Common myeloid progenitor, CD34-positive (primary cell): Measurements from ENCODE around the gene BBX.

Experiments used
- CTCF ChIA-PET: fragments of 350-600 bp; sonication (Branson Sonifier 250); formaldehyde crosslinking; loops from one replicate; lab custom pipeline; 2021; ENCODE audit warnings: antibody characterized with exemption; lab: Charles Lee
- POLR2A ChIA-PET: fragments of 350-600 bp; sonication (Branson Sonifier 250); formaldehyde crosslinking; loops from one replicate; lab custom pipeline; 2021; ENCODE audit warnings: antibody characterized with exemption; lab: Charles Lee
- DNase-seq, 3 donors: peaks; one replicate each; pipeline versions ENCODE4 v3.0.0 to v3.0.0-alpha.2; 2013
- H3K27ac ChIP-seq, 2 experiments: 1 replicate in 1 of 2; 2 replicates in 1 of 2; pipeline ENCODE4 v1.7.0; 2013; ENCODE audit warnings: inconsistent platforms in 2 of 2, low read length in 2 of 2, mild to moderate bottlenecking in 2 of 2, low read depth in 1 of 2, moderate library complexity in 1 of 2; ENCODE audit not compliant: severe bottlenecking in 2 of 2, insufficient read depth in 1 of 2, poor library complexity in 1 of 2
- H3K27me3 ChIP-seq, 5 experiments: replicated peaks in 2 of 5; 1 replicate in 3 of 5; 2 replicates in 2 of 5; pipeline versions ENCODE4 v1.6.1 to v1.7.0; 2013; ENCODE audit warnings: low read length in 4 of 5, mild to moderate bottlenecking in 2 of 5, moderate library complexity in 2 of 5, inconsistent platforms in 1 of 5; ENCODE audit not compliant: insufficient read depth in 5 of 5, control insufficient read depth in 4 of 5
- H3K36me3 ChIP-seq, 4 experiments: 1 replicate in 2 of 4; 2 replicates in 2 of 4; pipeline versions ENCODE4 v1.6.1 to v1.7.0; 2013; ENCODE audit warnings: low read length in 3 of 4, control low read depth in 1 of 4, mild to moderate bottlenecking in 1 of 4; ENCODE audit not compliant: control insufficient read depth in 4 of 4, insufficient read depth in 4 of 4
- H3K4me1 ChIP-seq, 4 experiments: 1 replicate in 3 of 4; 2 replicates in 1 of 4; pipeline versions ENCODE4 v1.6.1 to v1.7.1; 2013; ENCODE audit warnings: low read length in 3 of 4, mild to moderate bottlenecking in 3 of 4, control low read depth in 1 of 4, inconsistent platforms in 1 of 4, moderate library complexity in 1 of 4; ENCODE audit not compliant: control insufficient read depth in 4 of 4, insufficient read depth in 4 of 4; ENCODE audit errors: control extremely low read depth in 1 of 4
- H3K4me3 ChIP-seq, 7 experiments: 1 replicate in 4 of 7; 2 replicates in 3 of 7; pipeline versions ENCODE4 v1.5.1 to v1.7.0; 2013; ENCODE audit warnings: mild to moderate bottlenecking in 7 of 7, low read length in 6 of 7, moderate library complexity in 6 of 7, inconsistent platforms in 2 of 7, low read depth in 2 of 7, control low read depth in 1 of 7; ENCODE audit not compliant: insufficient read depth in 4 of 7, control insufficient read depth in 1 of 7; ENCODE audit errors: extremely low read depth in 1 of 7
- H3K9me3 ChIP-seq, 5 experiments: 1 replicate in 4 of 5; 2 replicates in 1 of 5; pipeline versions ENCODE4 v1.6.1 to v1.7.1; 2013; ENCODE audit warnings: low read length in 4 of 5, mild to moderate bottlenecking in 2 of 5, inconsistent platforms in 1 of 5, low read depth in 1 of 5, moderate library complexity in 1 of 5; ENCODE audit not compliant: control insufficient read depth in 4 of 5, insufficient read depth in 2 of 5; ENCODE audit errors: control extremely low read depth in 1 of 5
- WGBS: methylation state at CpG from one replicate; pipeline ENCODE4 v1.1.5; 2013; ENCODE audit not compliant: insufficient coverage; 5-methylcytosine and 5-hydroxymethylcytosine counted together

BBX gene

GRCh38 chr3:107637416-107638183, 114.8 kb downstream of the BBX start:
- Histone ChIP-seq H3K27me3 (no peaks in the 10 kb centered on the region), H3K9me3 (no peaks in the 10 kb centered on the region), H3K4me1 (peaks cover 4 to 15% (median 11%) of the 10 kb centered on the region in 4 experiments), H3K4me3 (no peak overlapping the region), H3K36me3 (peaks cover 0 to 4% (median under 1%) of the 10 kb centered on the region in 4 experiments), H3K27ac (no peak overlapping the region)
- POLR2A ChIA-PET: interaction anchor here (0.6 kb wide), 1 partner anchor 63 kb away, joined by 4 read pairs; no protein-coding TSS in a partner anchor
- CTCF ChIA-PET: interaction anchor here (1.9 kb wide), 1 partner anchor 22 kb away, joined by 4 read pairs; no protein-coding TSS in a partner anchor
- WGBS: 95% methylated on average over 4 of the region's 5 CpGs
- DNase-seq: no peak

GRCh38 chr3:107641572-107642307, 119.0 kb downstream of the BBX start:
- no peaks in the 10 kb centered on the region for H3K27me3 ChIP-seq
- WGBS: no CpG with 5 or more reads among the region's 2 CpGs
- H3K27ac ChIP-seq: no peak overlapping the region
- ChIA-PET POLR2A (no interaction called here), CTCF (interaction anchor here (1.1 to 2.5 kb wide), 8 partner anchors 9 to 370 kb away, joined by 3 to 12 read pairs (median 6); no protein-coding TSS in a partner anchor)
- peak in 1 of 3 donors; percentile 15 for DNase-seq
- H3K9me3 ChIP-seq: no peaks in the 10 kb centered on the region
- peaks cover 0 to 2% (median 0%) of the 10 kb centered on the region in 4 experiments for H3K4me1 ChIP-seq
- H3K36me3 ChIP-seq: peaks cover 0 to 4% (median under 1%) of the 10 kb centered on the region in 4 experiments
- H3K4me3 ChIP-seq: no peak overlapping the region

GRCh38 chr3:107643038-107643883, 120.5 kb downstream of the BBX start:
- Histone ChIP-seq H3K27ac (no peak overlapping the region), H3K27me3 (no peaks in the 10 kb centered on the region), H3K4me3 (no peak overlapping the region), H3K36me3 (peaks cover 0 to 5% (median under 1%) of the 10 kb centered on the region in 4 experiments), H3K4me1 (peaks cover 0 to 2% (median 0%) of the 10 kb centered on the region in 4 experiments), H3K9me3 (no peaks in the 10 kb centered on the region)
- 85% methylated on average over 6 of the region's 6 CpGs for WGBS
- peak in 2 of 3 donors; percentile 36 to 42 for DNase-seq
- CTCF ChIA-PET: interaction anchor here (0.8 to 2.3 kb wide), 9 partner anchors 10 to 661 kb away, joined by 3 to 18 read pairs (median 6); no protein-coding TSS in a partner anchor
- POLR2A ChIA-PET: no interaction called here

- H3K27me3 ChIP-seq: no peaks in the 10 kb centered on the region
- H3K9me3 ChIP-seq: peaks cover 0 to 3% (median 0%) of the 10 kb centered on the region in 5 experiments
- CTCF ChIA-PET: interaction anchor here (0.8 to 2.3 kb wide), 5 partner anchors 8 to 659 kb away, joined by 3 to 18 read pairs (median 3); no protein-coding TSS in a partner anchor
- DNase-seq: no peak
- H3K4me1 ChIP-seq: peaks cover 0 to 2% (median 0%) of the 10 kb centered on the region in 4 experiments
- no peak overlapping the region for H3K4me3 ChIP-seq
- peaks cover 0 to 13% (median 3%) of the 10 kb centered on the region in 4 experiments for H3K36me3 ChIP-seq
- POLR2A ChIA-PET: no interaction called here
- H3K27ac ChIP-seq: no peak overlapping the region
- no CpG with 5 or more reads among the region's 3 CpGs for WGBS
Measured at GRCh38 chr3:107644631-107645030, 121.9 kb downstream of the BBX start.

DNA sequence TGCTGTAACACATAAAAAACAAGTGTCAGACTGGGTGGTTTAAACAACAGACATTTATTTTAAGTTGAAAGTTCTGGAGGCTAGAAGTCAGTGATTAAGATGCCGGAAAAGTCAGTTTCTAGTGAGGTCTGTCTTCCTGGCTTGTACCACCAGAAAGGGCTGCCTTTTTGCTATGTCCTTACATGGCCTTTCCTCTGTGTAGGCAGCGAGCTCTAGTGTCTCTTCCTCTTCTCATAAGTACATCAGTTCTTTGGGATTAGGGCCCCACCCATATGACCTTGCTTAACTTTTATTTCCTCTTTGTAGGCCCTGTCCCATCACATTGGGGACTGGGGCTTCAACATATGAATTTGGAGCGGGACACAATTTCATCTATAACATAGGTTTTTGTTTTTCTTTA, 128.0 kb downstream of the BBX start:
- H3K4me3 ChIP-seq: no peak overlapping the region
- ChIA-PET CTCF (no interaction called here), POLR2A (no interaction called here)
- peaks cover 0 to 3% (median 0%) of the 10 kb centered on the region in 5 experiments for H3K9me3 ChIP-seq
- H3K27me3 ChIP-seq: no peaks in the 10 kb centered on the region
- H3K4me1 ChIP-seq: no peaks in the 10 kb centered on the region
- H3K27ac ChIP-seq: no peak overlapping the region
- WGBS: 100% methylated on average over 1 of the region's 3 CpGs
- DNase-seq: no peak
- H3K36me3 ChIP-seq: peaks cover 0 to 16% (median 5%) of the 10 kb centered on the region in 4 experiments

- Histone ChIP-seq H3K9me3 (peaks cover 0 to 3% (median 0%) of the 10 kb centered on the region in 5 experiments), H3K27ac (no peak overlapping the region), H3K27me3 (no peaks in the 10 kb centered on the region), H3K4me1 (no peaks in the 10 kb centered on the region), H3K4me3 (no peak overlapping the region), H3K36me3 (peaks cover 0 to 16% (median 5%) of the 10 kb centered on the region in 4 experiments)
- ChIA-PET POLR2A (no interaction called here), CTCF (no interaction called here)
- peak in 2 of 3 donors; percentile 29 to 41 for DNase-seq
Measured at GRCh38 chr3:107651782-107652181, 129.0 kb downstream of the BBX start.
